SU-DHL-6 (cell line): ENCODE results near the gene KRT39.

Experiments used
- H2AFZ ChIP-seq: fragments of 200-600 bp; sonication (generic); 2 replicates; pipeline ENCODE4 v1.6.1; 2014; ENCODE audit warnings: low read depth, mild to moderate bottlenecking, moderate library complexity, mixed read lengths, antibody characterized with exemption, low read length; ENCODE audit not compliant: severe bottlenecking
- H3F3A ChIP-seq: fragments of 200-600 bp; shearing (Covaris generic); 2 replicates; pipeline ENCODE4 v1.6.0; 2016; ENCODE audit warnings: antibody characterized with exemption, mild to moderate bottlenecking; ENCODE audit not compliant: insufficient read depth
- H3K27ac ChIP-seq: fragments of 200-600 bp; sonication (generic); 2 replicates; pipeline ENCODE4 v1.5.1; 2016; ENCODE audit warnings: low read depth, mild to moderate bottlenecking, low read length, moderate library complexity, mixed read lengths
- H3K27me3 ChIP-seq: fragments of 200-600 bp; sonication (generic), shearing (Covaris generic); 2 replicates; pipeline ENCODE4 v1.6.0; 2014; ENCODE audit warnings: mild to moderate bottlenecking, low read length
- H3K36me3 ChIP-seq: fragments of 200-600 bp; sonication (generic); 2 replicates; pipeline ENCODE4 v1.6.1; 2014; ENCODE audit warnings: mild to moderate bottlenecking, low read length, mixed read lengths
- H3K4me2 ChIP-seq: fragments of 300-600, 200-600 bp; shearing (Covaris generic), sonication (generic); 2 replicates; pipeline ENCODE4 v1.6.0; 2014; ENCODE audit warnings: low read length, low read depth, mild to moderate bottlenecking; ENCODE audit not compliant: poor library complexity, severe bottlenecking
- H3K4me3 ChIP-seq: fragments of 200-600 bp; sonication (generic); 2 replicates; pipeline ENCODE4 v1.5.1; 2014; ENCODE audit warnings: antibody characterized with exemption, low read length, mild to moderate bottlenecking, mixed read lengths; ENCODE audit not compliant: insufficient read depth, poor library complexity, severe bottlenecking
- H3K79me2 ChIP-seq: fragments of 200-600 bp; sonication (generic); 2 replicates; pipeline ENCODE4 v1.6.1; 2014; ENCODE audit warnings: mild to moderate bottlenecking, low read length, moderate library complexity; ENCODE audit not compliant: insufficient read depth
- H3K9ac ChIP-seq: fragments of 200-600 bp; sonication (generic); 2 replicates; pipeline ENCODE4 v1.7.0; 2014; ENCODE audit warnings: mild to moderate bottlenecking, low read length
- H3K9me2 ChIP-seq: fragments of 200-600 bp; sonication (generic); replicated peaks from 2 replicates; pipeline ENCODE4 v1.6.1; 2014; ENCODE audit warnings: low read length; ENCODE audit not compliant: insufficient read depth
- H3K9me3 ChIP-seq: fragments of 200-600 bp; sonication (generic); 2 replicates; pipeline ENCODE4 v1.6.1; 2014; ENCODE audit warnings: low read length, mixed read lengths; ENCODE audit not compliant: insufficient read depth
- H4K20me1 ChIP-seq: fragments of 200-600 bp; sonication (generic); 2 replicates; pipeline ENCODE4 v1.6.1; 2014; ENCODE audit warnings: low read depth, mild to moderate bottlenecking, antibody characterized with exemption, low read length, moderate library complexity, mixed read lengths
- CTCF ChIP-seq: fragments of 200-600 bp; sonication (generic); IDR thresholded peaks from one replicate; pipeline ENCODE4 v1.5.1; 2017; ENCODE audit warnings: antibody characterized with exemption, mild to moderate bottlenecking, low read length, moderate library complexity; ENCODE audit not compliant: insufficient read depth, poor library complexity, severe bottlenecking
- EZH2phosphoT487 ChIP-seq: fragments of 200-600 bp; sonication (generic), shearing (Covaris generic); conservative IDR thresholded peaks from 2 replicates; pipeline ENCODE4 v1.6.1; 2018; ENCODE audit warnings: mild to moderate bottlenecking, antibody characterized with exemption, low read length, moderate library complexity, mixed read lengths

The KRT39 gene

DNA sequence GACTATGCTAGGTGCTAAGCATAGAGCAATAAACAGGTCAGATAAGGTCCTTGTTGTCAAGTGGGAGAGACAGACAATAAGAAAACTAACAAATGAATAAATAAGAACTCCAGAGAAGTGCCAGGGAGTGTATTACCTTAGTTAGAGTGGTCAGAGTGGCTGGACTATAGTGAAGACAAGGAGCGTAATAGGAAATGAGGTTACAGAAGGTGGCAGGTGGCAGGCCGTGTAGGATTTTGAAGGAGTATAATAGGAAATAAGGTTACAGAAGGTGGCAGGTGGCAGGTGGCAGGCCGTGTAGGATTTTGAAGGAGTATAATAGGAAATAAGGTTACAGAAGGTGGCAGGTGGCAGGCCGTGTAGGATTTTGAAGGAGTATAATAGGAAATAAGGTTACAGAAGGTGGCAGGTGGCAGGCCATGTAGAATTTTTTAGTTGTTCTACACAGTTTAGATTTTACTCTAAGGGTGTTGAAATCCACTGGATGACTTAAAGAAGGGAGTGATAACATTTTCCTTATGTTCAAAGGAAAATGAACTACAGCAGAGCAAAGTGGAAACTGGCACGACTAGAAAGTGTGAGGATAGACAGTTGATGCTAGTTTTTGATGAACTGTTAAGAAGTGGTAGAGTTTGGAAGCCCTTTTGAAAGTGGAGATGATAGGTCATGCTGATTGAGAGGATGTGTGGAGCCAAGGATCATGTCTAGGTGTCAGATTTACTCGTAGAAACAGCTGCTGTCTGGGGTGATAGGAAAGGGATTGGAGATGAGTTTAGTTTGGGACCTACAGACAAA, 45.8 kb upstream of the KRT39 start:
- H3K9me3 ChIP-seq, result no peaks in the 10 kb centered on the region
- no peaks in the 10 kb centered on the region for H3K79me2 ChIP-seq
- no peaks in the 10 kb centered on the region for H3K9me2 ChIP-seq
- H3K36me3 ChIP-seq, result no peaks in the 10 kb centered on the region
- H3K4me3 ChIP-seq, result no peak overlapping the region
- H3K4me2 ChIP-seq, result no peak overlapping the region
- H2AFZ ChIP-seq, result no peak overlapping the region
- H3K27ac ChIP-seq, result no peak overlapping the region
- TF ChIP-seq EZH2phosphoT487, result no peak
- H3K9ac ChIP-seq, result no peak overlapping the region
- H3K27me3 ChIP-seq, result no peaks in the 10 kb centered on the region
- no peaks in the 10 kb centered on the region for H4K20me1 ChIP-seq
- no peaks in the 10 kb centered on the region for H3F3A ChIP-seq

DNA sequence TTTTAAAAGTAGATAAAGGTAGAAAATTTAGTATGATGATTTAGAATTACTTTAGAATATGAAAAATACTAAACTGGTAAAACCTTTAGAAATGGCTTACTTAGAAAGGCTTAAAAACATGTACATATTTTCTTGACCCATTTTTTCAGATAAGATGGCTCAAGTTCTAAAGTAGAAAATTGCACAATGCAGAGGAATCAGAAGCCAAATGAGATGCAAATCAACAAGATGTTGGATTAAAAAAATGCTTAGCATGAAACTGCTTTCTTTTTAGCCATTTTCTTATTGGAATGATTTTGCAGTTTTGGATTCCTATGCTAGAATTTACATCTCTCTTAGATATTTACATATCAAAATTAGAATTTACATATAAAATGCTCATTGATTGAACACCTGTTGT, 43.7 kb upstream of the KRT39 start:
- H2AFZ ChIP-seq, result no peak overlapping the region
- no peak overlapping the region for H3K4me2 ChIP-seq
- no peaks in the 10 kb centered on the region for H3K9me3 ChIP-seq
- H3K9me2 ChIP-seq, result no peaks in the 10 kb centered on the region
- TF ChIP-seq CTCF (no peak), EZH2phosphoT487 (no peak)
- no peaks in the 10 kb centered on the region for H4K20me1 ChIP-seq
- H3K27me3 ChIP-seq, result no peaks in the 10 kb centered on the region
- H3K79me2 ChIP-seq, result no peaks in the 10 kb centered on the region
- no peaks in the 10 kb centered on the region for H3K36me3 ChIP-seq
- H3K4me3 ChIP-seq, result no peak overlapping the region
- no peaks in the 10 kb centered on the region for H3F3A ChIP-seq
- H3K27ac ChIP-seq, result no peak overlapping the region
- no peak overlapping the region for H3K9ac ChIP-seq

- Histone ChIP-seq H4K20me1 (no peaks in the 10 kb centered on the region), H3F3A (no peaks in the 10 kb centered on the region), H3K9me3 (no peaks in the 10 kb centered on the region), H3K36me3 (no peaks in the 10 kb centered on the region), H2AFZ (no peak overlapping the region), H3K9me2 (no peaks in the 10 kb centered on the region), H3K27me3 (no peaks in the 10 kb centered on the region), H3K4me3 (no peak overlapping the region), H3K79me2 (no peaks in the 10 kb centered on the region), H3K27ac (no peak overlapping the region), H3K4me2 (no peak overlapping the region), H3K9ac (no peak overlapping the region)
- TF ChIP-seq EZH2phosphoT487 (no peak), CTCF (no peak)
Observed at GRCh38 chr17:41009936-41010335, 43.2 kb upstream of the KRT39 start.

DNA sequence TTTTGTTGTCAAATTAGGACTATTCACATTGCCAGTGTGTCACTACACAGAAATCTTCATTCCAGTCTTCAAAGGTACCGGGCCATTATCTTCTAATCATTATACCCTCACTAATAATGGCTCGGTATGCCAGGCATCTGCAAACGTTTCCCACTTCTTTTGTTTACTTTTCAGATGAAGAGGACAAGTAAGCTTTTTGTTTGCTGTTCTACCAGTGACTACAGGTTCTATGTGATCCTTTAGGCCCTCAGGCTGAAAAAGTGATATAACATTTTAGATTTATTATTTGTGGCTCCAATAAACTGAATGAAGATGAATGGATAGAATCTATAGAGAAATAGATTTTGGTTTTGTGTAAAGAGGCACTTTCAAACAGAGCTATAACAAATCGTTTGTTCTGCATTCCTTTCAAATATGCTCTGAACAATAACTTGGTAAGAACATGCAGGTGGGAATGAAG, 42.6 kb upstream of the KRT39 start:
- H3K4me3 ChIP-seq, result no peak overlapping the region
- H3K9ac ChIP-seq, result no peak overlapping the region
- H3K4me2 ChIP-seq, result no peak overlapping the region
- H3F3A ChIP-seq, result no peaks in the 10 kb centered on the region
- H4K20me1 ChIP-seq, result no peaks in the 10 kb centered on the region
- no peaks in the 10 kb centered on the region for H3K79me2 ChIP-seq
- H3K36me3 ChIP-seq, result no peaks in the 10 kb centered on the region
- no peaks in the 10 kb centered on the region for H3K9me2 ChIP-seq
- H3K9me3 ChIP-seq, result no peaks in the 10 kb centered on the region
- H3K27me3 ChIP-seq, result no peaks in the 10 kb centered on the region
- TF ChIP-seq CTCF, result no peak
- TF ChIP-seq EZH2phosphoT487, result no peak
- no peak overlapping the region for H2AFZ ChIP-seq
- no peak overlapping the region for H3K27ac ChIP-seq
